ENCODE data around the gene TEPSIN.

- TF ChIP-seq CTCF (IDR thresholded peaks at IDR 0.05; ENCODE audit: low read length) = no peak
- TF ChIP-seq EZH2 (optimal IDR thresholded peaks at IDR 0.05; ENCODE audit: low read depth, low read length) = no peak
Measured at GRCh38 chr17:81187586-81188490, 51.0 kb downstream of the TEPSIN start.
